IMR-90 (cell line): Measurements from ENCODE around the gene LEKR1. TPM values are rescaled to one million over a fixed set of nuclear protein-coding genes. Genes with fewer than 3 reads are reported as not detected.

Experiments used
- ATAC-seq: fragments of 200-7000 bp; cut with Tn5 transposase; 2 replicates; pipeline ENCODE4 v1.9.1; 2020; ENCODE audit warnings: low read depth, mild to moderate bottlenecking, moderate library complexity
- BruUV-seq: library from RNA; stranded (reverse); fragments of 400-500 nt; replicated peaks from 2 replicates; lab custom pipeline; 2021; lab: Mats Ljungman, UMichigan
- CTCF ChIA-PET: fragments of 300-600 bp; formaldehyde crosslinking; extraction: SDS; loops from one replicate; lab custom pipeline; 2021; ENCODE audit warnings: antibody characterized with exemption; lab: Yijun Ruan, JAX
- POLR2A ChIA-PET: fragments of 300-600 bp; sonication (Branson Sonifier 250); formaldehyde crosslinking; loops from one replicate; lab custom pipeline; 2022; ENCODE audit warnings: antibody characterized with exemption; ENCODE audit not compliant: unreplicated experiment; lab: Charles Lee
- DNase-seq: peaks from one replicate; pipeline ENCODE4 v3.0.0; 2013
- H2AFZ ChIP-seq: replicated peaks from 2 replicates; pipeline ENCODE3; 2013; ENCODE audit warnings: low read length, mild to moderate bottlenecking; ENCODE audit not compliant: poor library complexity
- H2AK5ac ChIP-seq: 2 replicates; pipeline ENCODE4 v1.6.1; 2013; ENCODE audit warnings: low read depth, low read length, inconsistent platforms
- H2AK9ac ChIP-seq: replicated peaks from 2 replicates; pipeline ENCODE3; 2013; ENCODE audit warnings: mild to moderate bottlenecking, low read depth, low read length, moderate library complexity; ENCODE audit not compliant: poor library complexity
- H2BK120ac ChIP-seq: 2 replicates; pipeline ENCODE4 v1.6.1; 2013; ENCODE audit warnings: low read depth, low read length, inconsistent platforms
- H2BK15ac ChIP-seq: 3 replicates; pipeline ENCODE4 v1.6.1; 2013; ENCODE audit warnings: low read depth, low read length, inconsistent platforms
- H2BK20ac ChIP-seq: 2 replicates; pipeline ENCODE4 v1.6.1; 2013; ENCODE audit warnings: low read depth, mild to moderate bottlenecking, inconsistent platforms, low read length, moderate library complexity
- H2BK5ac ChIP-seq: 2 replicates; pipeline ENCODE4 v1.6.1; 2013; ENCODE audit warnings: mild to moderate bottlenecking, low read depth, low read length, inconsistent platforms; ENCODE audit not compliant: poor library complexity, severe bottlenecking
- H3K14ac ChIP-seq: replicated peaks from 2 replicates; pipeline ENCODE4 v1.6.1; 2013; ENCODE audit warnings: low read depth, low read length, inconsistent platforms
- H3K18ac ChIP-seq: 2 replicates; pipeline ENCODE4 v1.6.1; 2013; ENCODE audit warnings: low read depth, low read length, control low read depth
- H3K23ac ChIP-seq: 2 replicates; pipeline ENCODE4 v1.6.1; 2013; ENCODE audit warnings: low read depth, low read length, inconsistent platforms
- H3K27ac ChIP-seq: 2 replicates; pipeline ENCODE4 v1.5.1; 2013; ENCODE audit warnings: mild to moderate bottlenecking, control low read depth, low read length; ENCODE audit not compliant: insufficient read depth
- H3K27me3 ChIP-seq: 2 replicates; pipeline ENCODE4 v1.6.1; 2013; ENCODE audit warnings: low read length; ENCODE audit not compliant: control insufficient read depth, insufficient read depth
- H3K36me3 ChIP-seq: 2 replicates; pipeline ENCODE4 v1.6.1; 2013; ENCODE audit warnings: low read length, mixed read lengths; ENCODE audit not compliant: control insufficient read depth, insufficient read depth
- H3K4ac ChIP-seq: 2 replicates; pipeline ENCODE4 v1.6.1; 2013; ENCODE audit warnings: low read depth, low read length, inconsistent platforms
- H3K4me1 ChIP-seq: 2 replicates; pipeline ENCODE4 v1.6.1; 2013; ENCODE audit warnings: low read length, mixed read lengths; ENCODE audit not compliant: control insufficient read depth, insufficient read depth
- H3K4me2 ChIP-seq: 2 replicates; pipeline ENCODE4 v1.6.1; 2013; ENCODE audit warnings: low read depth, mild to moderate bottlenecking, control low read depth, low read length, moderate library complexity
- H3K4me3 ChIP-seq: 2 replicates; pipeline ENCODE4 v1.5.1; 2013; ENCODE audit warnings: low read depth, mild to moderate bottlenecking, control low read depth, low read length, moderate library complexity; ENCODE audit not compliant: insufficient read depth
- H3K56ac ChIP-seq: 2 replicates; pipeline ENCODE4 v1.6.1; 2013; ENCODE audit warnings: low read length, inconsistent platforms; ENCODE audit not compliant: insufficient read depth; ENCODE audit errors: extremely low read depth
- H3K79me1 ChIP-seq, 2 experiments: 2 replicates each; pipeline ENCODE4 v1.6.1; 2013; ENCODE audit warnings: low read length in 2 of 2, inconsistent platforms in 1 of 2, low read depth in 1 of 2
- H3K9ac ChIP-seq: 2 replicates; pipeline ENCODE4 v1.6.1; 2013; ENCODE audit warnings: low read depth, low read length, control low read depth
- H3K9me1 ChIP-seq: 2 replicates; pipeline ENCODE4 v1.6.1; 2013; ENCODE audit warnings: low read length, inconsistent platforms; ENCODE audit not compliant: insufficient read depth
- H3K9me3 ChIP-seq: 2 replicates; pipeline ENCODE4 v1.6.1; 2013; ENCODE audit warnings: low read length; ENCODE audit not compliant: control insufficient read depth, insufficient read depth
- H4K20me1 ChIP-seq: 2 replicates; pipeline ENCODE4 v1.6.1; 2013; ENCODE audit warnings: low read length, inconsistent platforms; ENCODE audit not compliant: insufficient read depth
- H4K5ac ChIP-seq: 2 replicates; pipeline ENCODE4 v1.6.1; 2013; ENCODE audit warnings: mild to moderate bottlenecking, low read depth, low read length, control low read depth
- H4K8ac ChIP-seq, 2 experiments: 2 replicates each; pipeline ENCODE4 v1.6.1; 2013; ENCODE audit warnings: low read depth in 2 of 2, low read length in 2 of 2, control low read depth in 1 of 2, inconsistent platforms in 1 of 2
- H4K91ac ChIP-seq: 2 replicates; pipeline ENCODE4 v1.6.1; 2013; ENCODE audit warnings: low read depth, low read length, inconsistent platforms; ENCODE audit not compliant: insufficient read depth
- BHLHE40 ChIP-seq: fragments of 150-350 bp; IDR thresholded peaks from 2 replicates; pipeline ENCODE4 v1.6.1; 2016; ENCODE audit warnings: mild to moderate bottlenecking, low read depth, low read length
- CEBPB ChIP-seq: IDR thresholded peaks from 2 replicates; pipeline ENCODE4 v1.6.1; 2012; ENCODE audit warnings: low read depth, low read length, improper control_type of control experiment
- CHD1 ChIP-seq: IDR thresholded peaks from 2 replicates; pipeline ENCODE4 v1.6.1; 2012; ENCODE audit warnings: low read depth, low read length, improper control_type of control experiment
- ELK1 ChIP-seq: fragments of 150-350 bp; IDR thresholded peaks from 2 replicates; pipeline ENCODE4 v1.6.1; 2016; ENCODE audit warnings: low read depth, mild to moderate bottlenecking, low read length, moderate library complexity, borderline replicate concordance
- FOS ChIP-seq: fragments of 150-350 bp; IDR thresholded peaks from 2 replicates; pipeline ENCODE4 v1.6.1; 2016; ENCODE audit warnings: low read depth, low read length
- MAFK ChIP-seq: IDR thresholded peaks from 2 replicates; pipeline ENCODE4 v1.6.1; 2012; ENCODE audit warnings: low read depth, low read length, improper control_type of control experiment
- MAZ ChIP-seq: IDR thresholded peaks from 2 replicates; pipeline ENCODE4 v1.6.1; 2012; ENCODE audit warnings: low read depth, mild to moderate bottlenecking, low read length, improper control_type of control experiment, moderate library complexity, borderline replicate concordance
- MXI1 ChIP-seq: IDR thresholded peaks from 2 replicates; pipeline ENCODE4 v1.6.1; 2012; ENCODE audit warnings: low read depth, mild to moderate bottlenecking, low read length, moderate library complexity, borderline replicate concordance
- NFE2L2 ChIP-seq: fragments of 150-350 bp; IDR thresholded peaks from 2 replicates; pipeline ENCODE4 v1.6.1; 2016; ENCODE audit warnings: low read depth, mild to moderate bottlenecking, low read length
- POLR2A ChIP-seq: IDR thresholded peaks from 2 replicates; pipeline ENCODE4 v1.6.1; 2012; ENCODE audit warnings: mild to moderate bottlenecking, low read depth, low read length
- RAD21 ChIP-seq: IDR thresholded peaks from 2 replicates; pipeline ENCODE4 v1.6.1; 2012; ENCODE audit warnings: low read length, improper control_type of control experiment
- RCOR1 ChIP-seq: IDR thresholded peaks from 2 replicates; pipeline ENCODE4 v1.6.1; 2012; ENCODE audit warnings: mild to moderate bottlenecking, low read length, improper control_type of control experiment; ENCODE audit not compliant: insufficient replicate concordance
- RFX5 ChIP-seq: IDR thresholded peaks from 2 replicates; pipeline ENCODE4 v1.8.0; 2012; ENCODE audit warnings: low read depth, mild to moderate bottlenecking, low read length, moderate library complexity
- SMC3 ChIP-seq: fragments of 150-350 bp; IDR thresholded peaks from 2 replicates; pipeline ENCODE4 v1.6.1; 2016; ENCODE audit warnings: low read depth, mild to moderate bottlenecking, antibody characterized with exemption, low read length, moderate library complexity
- USF2 ChIP-seq: fragments of 150-350 bp; IDR thresholded peaks from 2 replicates; pipeline ENCODE4 v1.6.1; 2017; ENCODE audit warnings: mild to moderate bottlenecking, antibody characterized with exemption, low read length, low read depth
- WGBS, 2 experiments: methylation state at CpG; one replicate each; pipeline versions ENCODE4 v1.1.5 to v1.1.7; 2013; ENCODE audit warnings: missing lambda C conversion rate in 2 of 2; ENCODE audit not compliant: insufficient read length in 1 of 2; ENCODE audit errors: extremely low coverage in 2 of 2; 5-methylcytosine and 5-hydroxymethylcytosine counted together
- dilution Hi-C: fragments of 300-500 bp; cut with HindIII; formaldehyde crosslinking; loops from one replicate; pipeline ENCODE4 v1.14.3; 2018; ENCODE audit warnings: low sequenced_read_pairs; ENCODE audit not compliant: unreplicated experiment
- in situ Hi-C: fragments of 300-500 bp; cut with MboI; formaldehyde crosslinking; loops from 3 replicates; pipeline ENCODE4 v1.14.3; 2019; ENCODE audit warnings: low sequenced_read_pairs, inconsistent platforms, mixed read lengths
- intact Hi-C: fragments of 100-400 bp; cut with micrococcal nuclease; formaldehyde crosslinking; loops from 2 replicates; pipeline ENCODE4 v1.10.0; 2022
- polyA plus RNA-seq, 3 experiments: library from polyadenylated mRNA; depleted of rRNA; stranded (reverse); fragments of >200 nt; gene quantifications; 2 replicates each; pipeline ENCODE4 v1.2.3, GENCODE V29; 2012; ENCODE audit warnings: low replicate concordance in 1 of 3
- total RNA-seq: library from RNA; depleted of rRNA; stranded (reverse); fragments of >200 nt; gene quantifications from 2 replicates; pipeline ENCODE4 v1.2.3, GENCODE V29; 2012
- TF ChIP-seq, protein P1 (sequence below): conservative IDR thresholded peaks from 2 replicates; pipeline ENCODE4 v1.5.1; 2012; ENCODE audit warnings: mild to moderate bottlenecking, low read depth, low read length, improper control_type of control experiment

Gene LEKR1
- total and polyA plus RNA-seq, 2 of the 4 experiments (the other 2 are of a cell fraction): 0.19 to 0.36 TPM

- in situ Hi-C loops: no loop called here
- WGBS, 2 experiments: 100% methylated on average over 1 of the region's 2 CpGs; no CpG with 5 or more reads in 1 of the 2 experiments
These were observed 24.4 kb upstream of the LEKR1 start for GRCh38 chr3:156801746-156802145.

More at GRCh38 chr3:156801746-156802145, 24.4 kb upstream of the LEKR1 start:
- no peaks in the 10 kb centered on the region for H3K9me1 ChIP-seq
- ChIA-PET POLR2A (no interaction called here), CTCF (no interaction called here)
- H3K9ac ChIP-seq: no peak overlapping the region
- intact Hi-C loops (no loop called here), dilution Hi-C loops (no loop called here)
- H3K4me2 ChIP-seq: no peak overlapping the region
- no peak overlapping the region for H4K91ac ChIP-seq
- H3K4me3 ChIP-seq: no peak overlapping the region
- H2BK20ac ChIP-seq: no peak overlapping the region
- no peak overlapping the region for H2BK5ac ChIP-seq
- no peak overlapping the region for H2BK120ac ChIP-seq
- no peak overlapping the region for H3K56ac ChIP-seq
- H2AFZ ChIP-seq: no peak overlapping the region
- H2AK9ac ChIP-seq: no peak overlapping the region
- no peaks in the 10 kb centered on the region for H3K4me1 ChIP-seq
- no peak overlapping the region for H3K23ac ChIP-seq
- no peak overlapping the region for H3K18ac ChIP-seq
- BruUV-seq: no TSS peak
- no peak for TF ChIP-seq MAZ
- no peak for TF ChIP-seq CHD1
- no peak for TF ChIP-seq MXI1
- TF ChIP-seq, protein P1, sequence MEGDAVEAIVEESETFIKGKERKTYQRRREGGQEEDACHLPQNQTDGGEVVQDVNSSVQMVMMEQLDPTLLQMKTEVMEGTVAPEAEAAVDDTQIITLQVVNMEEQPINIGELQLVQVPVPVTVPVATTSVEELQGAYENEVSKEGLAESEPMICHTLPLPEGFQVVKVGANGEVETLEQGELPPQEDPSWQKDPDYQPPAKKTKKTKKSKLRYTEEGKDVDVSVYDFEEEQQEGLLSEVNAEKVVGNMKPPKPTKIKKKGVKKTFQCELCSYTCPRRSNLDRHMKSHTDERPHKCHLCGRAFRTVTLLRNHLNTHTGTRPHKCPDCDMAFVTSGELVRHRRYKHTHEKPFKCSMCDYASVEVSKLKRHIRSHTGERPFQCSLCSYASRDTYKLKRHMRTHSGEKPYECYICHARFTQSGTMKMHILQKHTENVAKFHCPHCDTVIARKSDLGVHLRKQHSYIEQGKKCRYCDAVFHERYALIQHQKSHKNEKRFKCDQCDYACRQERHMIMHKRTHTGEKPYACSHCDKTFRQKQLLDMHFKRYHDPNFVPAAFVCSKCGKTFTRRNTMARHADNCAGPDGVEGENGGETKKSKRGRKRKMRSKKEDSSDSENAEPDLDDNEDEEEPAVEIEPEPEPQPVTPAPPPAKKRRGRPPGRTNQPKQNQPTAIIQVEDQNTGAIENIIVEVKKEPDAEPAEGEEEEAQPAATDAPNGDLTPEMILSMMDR: no peak
- no peak for TF ChIP-seq POLR2A
- TF ChIP-seq ELK1: no peak
- TF ChIP-seq RCOR1: no peak
- TF ChIP-seq BHLHE40: no peak
- TF ChIP-seq SMC3: no peak
- no peak for TF ChIP-seq MAFK
- TF ChIP-seq CEBPB: no peak
- TF ChIP-seq RAD21: no peak
- TF ChIP-seq USF2: no peak
- no peak for TF ChIP-seq FOS
- TF ChIP-seq RFX5: no peak
- TF ChIP-seq NFE2L2: no peak
- H4K5ac ChIP-seq: no peak overlapping the region
- ATAC-seq (no peak), DNase-seq (no peak)
- no peaks in the 10 kb centered on the region for H3K9me3 ChIP-seq
- no peak overlapping the region for H3K27ac ChIP-seq
- H3K36me3 ChIP-seq: no peaks in the 10 kb centered on the region
- no peaks in the 10 kb centered on the region for H4K20me1 ChIP-seq
- H2AK5ac ChIP-seq: no peak overlapping the region
- no peak overlapping the region for H3K14ac ChIP-seq
- no peak overlapping the region for H4K8ac ChIP-seq
- no peaks in the 10 kb centered on the region for H3K27me3 ChIP-seq
- H3K4ac ChIP-seq: no peak overlapping the region
- no peak overlapping the region for H2BK15ac ChIP-seq
- no peaks in the 10 kb centered on the region for H3K79me1 ChIP-seq
